Activated naive CD4-positive, alpha-beta T cell treated with anti-CD3 and anti-CD28 coated beads, Interleukin-2, amount 50 U/mL, for 24 hours (primary cell): Measurements from ENCODE around the gene RAPGEF6.
"Not testable (repeated sequence)": the region's sequence is repeated elsewhere in the genome, so short reads cannot be mapped to it uniquely, and the experiment has no call there.

Source experiments
- H3K27ac Mint-ChIP-seq: one replicate; pipeline ENCODE4 v1.8.0; 2021; ENCODE audit warnings: mild to moderate bottlenecking, mixed read lengths
- H3K27me3 Mint-ChIP-seq: one replicate; pipeline ENCODE4 v1.8.0; 2021; ENCODE audit warnings: mixed read lengths
- H3K36me3 Mint-ChIP-seq: one replicate; pipeline ENCODE4 v1.8.0; 2021; ENCODE audit warnings: mixed read lengths
- H3K4me1 Mint-ChIP-seq: one replicate; pipeline ENCODE4 v1.8.0; 2021; ENCODE audit warnings: mixed read lengths
- H3K4me3 Mint-ChIP-seq: one replicate; pipeline ENCODE4 v1.8.0; 2021; ENCODE audit warnings: mild to moderate bottlenecking, mixed read lengths
- H3K9me3 Mint-ChIP-seq: one replicate; pipeline ENCODE4 v1.8.0; 2021; ENCODE audit warnings: mixed read lengths

The RAPGEF6 gene, protein sequence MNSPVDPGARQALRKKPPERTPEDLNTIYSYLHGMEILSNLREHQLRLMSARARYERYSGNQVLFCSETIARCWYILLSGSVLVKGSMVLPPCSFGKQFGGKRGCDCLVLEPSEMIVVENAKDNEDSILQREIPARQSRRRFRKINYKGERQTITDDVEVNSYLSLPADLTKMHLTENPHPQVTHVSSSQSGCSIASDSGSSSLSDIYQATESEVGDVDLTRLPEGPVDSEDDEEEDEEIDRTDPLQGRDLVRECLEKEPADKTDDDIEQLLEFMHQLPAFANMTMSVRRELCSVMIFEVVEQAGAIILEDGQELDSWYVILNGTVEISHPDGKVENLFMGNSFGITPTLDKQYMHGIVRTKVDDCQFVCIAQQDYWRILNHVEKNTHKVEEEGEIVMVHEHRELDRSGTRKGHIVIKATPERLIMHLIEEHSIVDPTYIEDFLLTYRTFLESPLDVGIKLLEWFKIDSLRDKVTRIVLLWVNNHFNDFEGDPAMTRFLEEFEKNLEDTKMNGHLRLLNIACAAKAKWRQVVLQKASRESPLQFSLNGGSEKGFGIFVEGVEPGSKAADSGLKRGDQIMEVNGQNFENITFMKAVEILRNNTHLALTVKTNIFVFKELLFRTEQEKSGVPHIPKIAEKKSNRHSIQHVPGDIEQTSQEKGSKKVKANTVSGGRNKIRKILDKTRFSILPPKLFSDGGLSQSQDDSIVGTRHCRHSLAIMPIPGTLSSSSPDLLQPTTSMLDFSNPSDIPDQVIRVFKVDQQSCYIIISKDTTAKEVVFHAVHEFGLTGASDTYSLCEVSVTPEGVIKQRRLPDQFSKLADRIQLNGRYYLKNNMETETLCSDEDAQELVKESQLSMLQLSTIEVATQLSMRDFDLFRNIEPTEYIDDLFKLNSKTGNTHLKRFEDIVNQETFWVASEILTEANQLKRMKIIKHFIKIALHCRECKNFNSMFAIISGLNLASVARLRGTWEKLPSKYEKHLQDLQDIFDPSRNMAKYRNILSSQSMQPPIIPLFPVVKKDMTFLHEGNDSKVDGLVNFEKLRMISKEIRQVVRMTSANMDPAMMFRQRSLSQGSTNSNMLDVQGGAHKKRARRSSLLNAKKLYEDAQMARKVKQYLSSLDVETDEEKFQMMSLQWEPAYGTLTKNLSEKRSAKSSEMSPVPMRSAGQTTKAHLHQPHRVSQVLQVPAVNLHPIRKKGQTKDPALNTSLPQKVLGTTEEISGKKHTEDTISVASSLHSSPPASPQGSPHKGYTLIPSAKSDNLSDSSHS (N-terminal part only)

DNA sequence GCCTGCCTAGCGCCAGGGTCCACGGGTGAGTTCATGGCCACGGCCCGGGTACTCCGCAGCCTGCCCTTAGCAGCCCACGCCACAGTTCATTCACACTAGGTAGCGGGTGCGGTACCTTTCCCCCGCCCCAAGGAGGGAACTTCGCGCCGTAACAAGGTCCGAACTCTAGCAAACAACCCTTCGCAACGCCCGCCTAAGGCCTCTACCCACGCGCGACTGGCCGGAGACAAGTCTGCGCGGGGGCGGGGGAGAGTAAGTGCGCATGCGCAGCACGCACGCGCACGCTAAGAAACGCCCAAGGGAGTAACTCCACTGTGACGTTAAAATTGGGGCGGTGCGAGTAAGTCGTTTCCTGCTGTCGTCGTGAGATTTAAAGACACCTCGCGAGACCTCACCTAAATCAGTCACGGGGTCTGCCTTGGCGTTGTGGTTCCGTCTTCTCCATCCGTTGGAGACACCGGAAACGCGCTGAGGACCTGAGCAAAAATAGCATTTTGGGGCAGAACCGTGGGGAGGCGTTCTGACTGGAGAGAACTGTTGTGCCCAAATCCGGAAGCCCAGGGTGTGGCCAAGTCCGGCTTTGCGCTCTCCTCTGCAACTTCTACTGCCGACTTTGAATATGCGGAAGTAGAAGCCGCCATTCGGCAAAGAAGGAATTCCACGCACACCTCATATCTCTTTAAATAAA lies at the start of gene RAPGEF6:
TSS of gene RAPGEF6 (minus strand) at position 234 of the 688 bp plus-strand sequence. CDS start at position 35, 199 bp downstream.
- Mint-ChIP-seq H3K4me1 (peaks cover 31% of the 10 kb centered on the region), H3K36me3 (peaks cover 2% of the 10 kb centered on the region), H3K9me3 (no peaks in the 10 kb centered on the region), H3K27me3 (no peaks in the 10 kb centered on the region), H3K4me3 (peak within 1 kb of the TSS; percentile 98), H3K27ac (peak within 1 kb of the TSS; percentile 98)

DNA sequence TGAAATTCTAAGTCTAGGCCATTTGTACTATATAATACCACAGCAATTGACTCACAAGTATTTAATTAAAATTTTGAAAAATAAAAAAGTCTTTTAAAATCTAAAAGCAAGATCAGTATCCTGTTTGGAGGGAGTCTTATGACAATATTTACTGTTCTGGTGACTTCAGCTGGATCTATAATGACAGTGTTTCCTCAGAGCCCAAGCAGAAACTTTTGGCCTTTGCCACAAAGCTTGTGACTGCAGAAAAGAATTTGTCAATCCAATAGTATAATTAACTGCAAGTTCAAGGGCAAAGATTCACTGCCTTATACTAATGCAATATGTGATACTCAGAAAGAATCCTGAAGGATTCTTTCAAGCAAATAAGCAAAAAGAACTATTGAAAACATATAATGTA lies 49.6 kb upstream of the RAPGEF6 start:
- no peaks in the 10 kb centered on the region for H3K27me3 Mint-ChIP-seq
- peaks cover 11% of the 10 kb centered on the region for H3K36me3 Mint-ChIP-seq
- no peak overlapping the region for H3K4me3 Mint-ChIP-seq
- no peaks in the 10 kb centered on the region for H3K9me3 Mint-ChIP-seq
- H3K27ac Mint-ChIP-seq = no peak overlapping the region
- no peaks in the 10 kb centered on the region for H3K4me1 Mint-ChIP-seq

DNA sequence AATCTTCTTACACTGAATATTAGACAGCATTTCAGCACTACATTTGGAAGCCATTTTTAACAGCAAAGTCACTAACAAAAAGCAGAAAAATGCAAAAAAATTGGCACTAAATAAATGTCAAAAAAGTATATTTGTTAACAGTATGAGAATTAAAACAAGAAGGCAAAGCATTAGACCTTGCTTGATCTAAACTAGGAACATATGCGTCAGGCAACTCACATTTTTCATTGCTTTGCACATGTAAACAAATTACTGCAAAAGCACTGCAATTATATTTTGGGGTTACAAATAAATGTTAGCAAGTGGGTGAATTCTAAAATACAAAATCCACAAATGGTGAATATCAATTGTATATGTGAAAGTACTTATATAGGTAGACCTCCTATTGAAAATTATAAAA lies 49.0 kb upstream of the RAPGEF6 start:
- H3K36me3 Mint-ChIP-seq = peaks cover 7% of the 10 kb centered on the region
- no peaks in the 10 kb centered on the region for H3K9me3 Mint-ChIP-seq
- no peak overlapping the region for H3K27ac Mint-ChIP-seq
- no peak overlapping the region for H3K4me3 Mint-ChIP-seq
- no peaks in the 10 kb centered on the region for H3K4me1 Mint-ChIP-seq
- no peaks in the 10 kb centered on the region for H3K27me3 Mint-ChIP-seq

DNA sequence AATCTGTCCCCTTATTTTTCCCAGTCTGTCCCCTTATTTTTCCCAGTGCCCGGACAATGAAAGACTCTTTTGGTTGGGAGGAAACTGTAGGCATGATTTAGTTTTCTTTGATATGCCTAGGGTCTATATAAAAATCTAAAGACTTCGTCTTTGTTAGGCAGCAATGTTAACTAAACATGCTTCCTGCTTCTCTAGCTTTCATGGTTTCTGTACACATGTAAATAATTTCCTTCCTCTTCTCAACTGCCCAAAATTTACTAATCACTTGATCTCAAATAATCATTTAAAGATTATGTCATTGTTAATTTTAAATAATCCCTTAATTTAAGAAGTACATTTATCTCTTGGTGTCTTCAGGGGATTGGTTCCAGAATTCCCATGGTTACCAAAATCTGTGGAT lies 47.8 kb upstream of the RAPGEF6 start:
- Mint-ChIP-seq H3K27ac (no peak overlapping the region), H3K36me3 (peaks cover 8% of the 10 kb centered on the region), H3K4me3 (no peak overlapping the region)

GRCh38 chr5:131682175-131682574 lies 47.1 kb upstream of the RAPGEF6 start:
- H3K9me3 Mint-ChIP-seq = no peaks in the 10 kb centered on the region
- peaks cover 13% of the 10 kb centered on the region for H3K36me3 Mint-ChIP-seq
- no peak overlapping the region for H3K4me3 Mint-ChIP-seq
- no peak overlapping the region for H3K27ac Mint-ChIP-seq
- H3K27me3 Mint-ChIP-seq = no peaks in the 10 kb centered on the region
- no peaks in the 10 kb centered on the region for H3K4me1 Mint-ChIP-seq

More for the DNA sequence above, 47.8 kb upstream of the RAPGEF6 start:
- Mint-ChIP-seq H3K9me3 (no peaks in the 10 kb centered on the region), H3K4me1 (no peaks in the 10 kb centered on the region), H3K27me3 (no peaks in the 10 kb centered on the region)

GRCh38 chr5:131679911-131680310 lies 44.9 kb upstream of the RAPGEF6 start:
- H3K9me3 Mint-ChIP-seq = no peaks in the 10 kb centered on the region
- H3K27ac Mint-ChIP-seq = no peak overlapping the region
- H3K4me1 Mint-ChIP-seq = no peaks in the 10 kb centered on the region
- H3K4me3 Mint-ChIP-seq = no peak overlapping the region
- peaks cover 24% of the 10 kb centered on the region for H3K36me3 Mint-ChIP-seq
- H3K27me3 Mint-ChIP-seq = no peaks in the 10 kb centered on the region

GRCh38 chr5:131678273-131678672 lies 43.2 kb upstream of the RAPGEF6 start:
- H3K4me1 Mint-ChIP-seq = not testable (repeated sequence)
- H3K36me3 Mint-ChIP-seq = peaks cover 29% of the 10 kb centered on the region

GRCh38 chr5:131677115-131677514 lies 42.1 kb upstream of the RAPGEF6 start:
- Mint-ChIP-seq H3K36me3 (peaks cover 29% of the 10 kb centered on the region), H3K4me3 (no peak overlapping the region), H3K4me1 (peaks cover 3% of the 10 kb centered on the region), H3K9me3 (no peaks in the 10 kb centered on the region), H3K27me3 (no peaks in the 10 kb centered on the region), H3K27ac (no peak overlapping the region)

More at GRCh38 chr5:131678273-131678672, 43.2 kb upstream of the RAPGEF6 start:
- H3K27me3 Mint-ChIP-seq, H3K9me3 Mint-ChIP-seq, H3K4me3 Mint-ChIP-seq, H3K27ac Mint-ChIP-seq: not testable (repeated sequence)

DNA sequence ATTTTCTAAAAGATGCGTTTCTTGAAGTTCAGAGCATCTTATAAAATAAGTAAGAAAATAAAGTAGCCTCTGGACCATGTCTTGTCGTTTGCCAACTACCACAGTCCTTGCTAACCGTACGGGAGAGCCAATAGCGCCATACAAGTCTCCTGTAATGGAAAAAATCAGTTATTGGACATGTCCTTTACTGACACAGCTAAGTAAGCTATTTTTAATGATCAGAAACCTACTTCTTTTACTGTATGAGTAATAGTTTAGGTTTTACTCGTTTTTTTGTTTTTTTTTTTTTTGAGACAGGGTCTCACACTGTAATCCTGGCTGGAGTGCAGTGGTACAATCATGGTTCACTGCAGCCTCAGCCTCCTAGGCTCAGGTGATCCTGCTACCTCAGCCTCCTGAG lies 37.7 kb upstream of the RAPGEF6 start:
- no peaks in the 10 kb centered on the region for H3K27me3 Mint-ChIP-seq
- no peaks in the 10 kb centered on the region for H3K9me3 Mint-ChIP-seq
- H3K27ac Mint-ChIP-seq = no peak overlapping the region
- peaks cover 10% of the 10 kb centered on the region for H3K4me1 Mint-ChIP-seq
- peaks cover 36% of the 10 kb centered on the region for H3K36me3 Mint-ChIP-seq
- H3K4me3 Mint-ChIP-seq = no peak overlapping the region

DNA sequence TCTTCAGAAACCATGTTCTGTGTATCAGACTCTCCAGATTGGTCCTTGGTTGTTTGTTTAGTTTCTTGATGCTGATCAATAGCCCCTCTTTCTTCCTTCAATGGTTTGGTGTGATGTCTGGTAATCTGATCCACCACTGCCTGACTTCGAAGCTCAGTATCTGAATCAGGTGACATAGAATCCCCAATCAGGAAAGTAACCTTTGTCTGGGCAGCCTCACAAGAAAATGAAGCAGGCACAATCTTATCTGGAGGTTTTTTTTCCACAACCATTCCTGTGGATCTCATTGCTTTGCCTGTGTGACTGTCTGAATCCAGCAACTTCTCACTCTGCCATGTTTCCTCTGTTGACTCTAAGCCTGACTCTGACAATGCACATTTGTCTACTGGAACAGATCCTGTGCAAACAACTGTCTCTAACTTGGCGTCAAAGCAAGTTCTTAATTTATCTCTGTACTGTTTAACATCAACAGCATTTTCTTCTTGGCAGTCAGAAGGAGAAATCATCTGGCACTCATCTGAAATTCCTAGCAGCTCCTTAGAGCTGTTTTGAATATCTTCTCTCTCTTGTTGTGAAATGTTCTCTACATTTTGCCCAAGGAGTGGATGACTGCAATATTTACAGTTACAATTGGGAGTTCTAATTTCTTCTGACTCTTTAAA lies 37.1 kb upstream of the RAPGEF6 start:
- Mint-ChIP-seq H3K27ac (peak overlapping the region; percentile 6), H3K27me3 (no peaks in the 10 kb centered on the region), H3K36me3 (peaks cover 30% of the 10 kb centered on the region), H3K9me3 (no peaks in the 10 kb centered on the region), H3K4me3 (no peak overlapping the region), H3K4me1 (peaks cover 10% of the 10 kb centered on the region)

GRCh38 chr5:131671409-131671808 lies 36.4 kb upstream of the RAPGEF6 start:
- Mint-ChIP-seq H3K36me3 (peaks cover 27% of the 10 kb centered on the region), H3K27ac (peak overlapping the region; percentile 43), H3K4me1 (peaks cover 10% of the 10 kb centered on the region), H3K4me3 (no peak overlapping the region), H3K27me3 (no peaks in the 10 kb centered on the region), H3K9me3 (no peaks in the 10 kb centered on the region)

- H3K27me3 Mint-ChIP-seq = no peaks in the 10 kb centered on the region
- H3K36me3 Mint-ChIP-seq = peaks cover 38% of the 10 kb centered on the region
- H3K4me3 Mint-ChIP-seq = no peak overlapping the region
- no peaks in the 10 kb centered on the region for H3K9me3 Mint-ChIP-seq
- H3K4me1 Mint-ChIP-seq = no peaks in the 10 kb centered on the region
- H3K27ac Mint-ChIP-seq = no peak overlapping the region
These were observed 29.9 kb upstream of the RAPGEF6 start for GRCh38 chr5:131664929-131665328.

- H3K36me3 Mint-ChIP-seq = peaks cover 42% of the 10 kb centered on the region
- no peak overlapping the region for H3K27ac Mint-ChIP-seq
- no peaks in the 10 kb centered on the region for H3K4me1 Mint-ChIP-seq
- H3K4me3 Mint-ChIP-seq = no peak overlapping the region
- H3K9me3 Mint-ChIP-seq = peaks cover 4% of the 10 kb centered on the region
- no peaks in the 10 kb centered on the region for H3K27me3 Mint-ChIP-seq
These were observed 26.9 kb upstream of the RAPGEF6 start for GRCh38 chr5:131661933-131662332.

DNA sequence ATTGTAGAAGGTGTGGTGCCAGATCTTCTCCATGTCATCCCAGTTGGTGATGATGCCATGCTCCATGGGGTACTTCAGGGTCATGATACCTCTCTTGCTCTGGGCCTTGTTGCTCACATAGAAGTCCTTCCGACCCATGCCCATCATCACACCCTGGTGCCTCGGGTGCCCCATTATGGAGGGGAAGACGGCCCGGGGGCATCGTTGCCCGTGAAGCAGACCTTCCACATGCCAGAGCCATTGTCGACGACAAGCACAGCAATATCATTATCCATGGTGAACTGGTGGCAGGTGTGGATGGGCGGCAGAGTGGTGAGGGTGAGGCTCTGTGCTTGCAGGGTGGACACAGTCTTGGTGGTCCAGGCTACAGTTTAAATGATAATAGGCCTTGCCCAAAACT lies 24.8 kb upstream of the RAPGEF6 start:
- H3K4me1 Mint-ChIP-seq = no peaks in the 10 kb centered on the region
- H3K27me3 Mint-ChIP-seq = no peaks in the 10 kb centered on the region
- no peak overlapping the region for H3K4me3 Mint-ChIP-seq
- no peak overlapping the region for H3K27ac Mint-ChIP-seq
- peaks cover 43% of the 10 kb centered on the region for H3K36me3 Mint-ChIP-seq
- peaks cover 4% of the 10 kb centered on the region for H3K9me3 Mint-ChIP-seq
